Heart left ventricle (tissue), 13 donors: ENCODE results near the gene KRTAP9-6.

Source experiments
- POLR2A ChIP-seq, 2 donors: fragments of 450-650 bp; IDR thresholded peaks; one replicate each; pipeline ENCODE4 v1.6.1; 2017; ENCODE audit warnings: antibody characterized with exemption in 2 of 2, mild to moderate bottlenecking in 2 of 2, moderate library complexity in 2 of 2
- TF ChIP-seq, protein P1 (sequence below), 12 donors: fragments of 200-600 bp; sonication (generic) in 4 of 12; IDR thresholded peaks; one replicate each; pipeline versions ENCODE4 v1.5.0 to v1.8.0; 2018 to 2022; ENCODE audit warnings: antibody characterized with exemption in 12 of 12, mild to moderate bottlenecking in 5 of 12
- donor health status: ischemic (EF 13 %, LVEDD 7.1; RV severe dilation, severe dysfunction).
- donor health status: DM: no; HTN: yes; CAD: no.
- donor health status: DM: no; HTN: no; CAD: no.
- donor health status: ischemic (EF 25% LVEDD 6.9; RV normal size, moderate dysfunction).
- donor health status: ischemic (EF 25% LVEDD 5.7; RV mildly dilated, moderate dysfunction).
- donor health status: ischemic (EF 35%, LVEDD 5.7; RV mildly dilated, moderate dysfunction).
- donor health status: nonischemic (EF 11% LVEDD 7.7; RV severe dilation, severe dysfunction).
- donor health status: DM: yes; HTN: yes; CAD: no.
- donor health status: PGD.
- donor health status: ischemic (EF 29% LVEDD 5.4; RV normal size, mild dysfunction).
- donor health status: nonischemic (EF 23%, LVEDD 6.1; RV moderate dilation, normal function).

DNA sequence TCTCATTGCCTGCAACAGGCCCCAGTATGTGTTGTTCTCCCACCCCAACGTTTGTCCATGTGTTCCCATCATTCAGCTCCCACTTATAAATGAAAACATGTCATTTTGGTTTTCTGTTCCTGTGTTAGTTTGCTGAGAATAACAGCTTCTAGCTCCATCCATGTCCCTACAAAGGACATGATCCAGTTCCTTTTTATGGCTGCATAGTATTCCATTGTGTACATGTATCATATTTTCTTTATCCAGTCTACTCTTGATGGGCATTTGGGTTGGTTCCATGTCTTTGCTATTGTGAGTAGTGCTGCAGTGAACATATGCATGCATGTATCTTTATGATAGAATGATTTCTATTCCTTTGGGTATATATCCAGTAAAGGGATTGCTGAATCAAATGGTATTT is 49.5 kb upstream of the KRTAP9-6 start:
- no peak for TF ChIP-seq POLR2A (IDR thresholded peaks at IDR 0.05)
- TF ChIP-seq, protein P1, sequence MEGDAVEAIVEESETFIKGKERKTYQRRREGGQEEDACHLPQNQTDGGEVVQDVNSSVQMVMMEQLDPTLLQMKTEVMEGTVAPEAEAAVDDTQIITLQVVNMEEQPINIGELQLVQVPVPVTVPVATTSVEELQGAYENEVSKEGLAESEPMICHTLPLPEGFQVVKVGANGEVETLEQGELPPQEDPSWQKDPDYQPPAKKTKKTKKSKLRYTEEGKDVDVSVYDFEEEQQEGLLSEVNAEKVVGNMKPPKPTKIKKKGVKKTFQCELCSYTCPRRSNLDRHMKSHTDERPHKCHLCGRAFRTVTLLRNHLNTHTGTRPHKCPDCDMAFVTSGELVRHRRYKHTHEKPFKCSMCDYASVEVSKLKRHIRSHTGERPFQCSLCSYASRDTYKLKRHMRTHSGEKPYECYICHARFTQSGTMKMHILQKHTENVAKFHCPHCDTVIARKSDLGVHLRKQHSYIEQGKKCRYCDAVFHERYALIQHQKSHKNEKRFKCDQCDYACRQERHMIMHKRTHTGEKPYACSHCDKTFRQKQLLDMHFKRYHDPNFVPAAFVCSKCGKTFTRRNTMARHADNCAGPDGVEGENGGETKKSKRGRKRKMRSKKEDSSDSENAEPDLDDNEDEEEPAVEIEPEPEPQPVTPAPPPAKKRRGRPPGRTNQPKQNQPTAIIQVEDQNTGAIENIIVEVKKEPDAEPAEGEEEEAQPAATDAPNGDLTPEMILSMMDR (IDR thresholded peaks at IDR 0.05) = no peak
